B cell (primary cell): ENCODE data around the gene BRINP2.

Experiments used
- CTCF ChIP-seq: fragments of 200-600 bp; IDR thresholded peaks from one replicate; pipeline ENCODE4 v1.8.0; 2022; ENCODE audit warnings: antibody characterized with exemption, mild to moderate bottlenecking
- EZH2 ChIP-seq: IDR thresholded peaks from 2 replicates; pipeline ENCODE4 v1.6.1; 2012; ENCODE audit warnings: borderline replicate concordance, low read depth, mild to moderate bottlenecking, moderate library complexity, low read length; ENCODE audit not compliant: insufficient read depth, poor library complexity, severe bottlenecking

GRCh38 chr1:177252877-177253276, 82.1 kb downstream of the BRINP2 start:
- TF ChIP-seq CTCF (no peak), EZH2 (no peak)
